DMS79 treated with DMSO at 0.1 percent for 48 hours (cell line): ENCODE results near the gene EPS15.

Experiments used
- DNase-seq: peaks from one replicate; lab custom pipeline; 2025; lab: John Stamatoyannopoulos, UW

The EPS15 gene

DNA sequence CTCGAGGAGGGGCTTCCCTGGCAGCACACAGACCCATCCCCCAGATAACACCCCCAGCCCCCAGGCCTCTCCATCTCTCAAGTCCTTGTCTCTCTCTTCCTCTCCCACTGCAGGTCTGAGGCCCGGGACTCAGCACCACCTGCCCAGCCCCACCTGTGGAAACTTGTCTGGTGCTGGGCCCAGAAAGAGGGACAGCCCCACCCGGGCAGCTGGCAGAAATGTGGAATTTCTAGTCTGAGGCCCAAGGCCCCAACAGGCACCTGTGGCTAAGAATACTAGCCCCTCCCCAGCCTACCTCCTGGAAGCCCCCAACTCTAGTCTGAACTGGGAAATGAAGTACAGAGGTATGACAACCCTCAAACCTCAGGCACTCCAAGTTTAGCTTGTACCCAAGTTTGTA lies 204.1 kb downstream of the EPS15 start:
- DNase-seq: no peak

DNA sequence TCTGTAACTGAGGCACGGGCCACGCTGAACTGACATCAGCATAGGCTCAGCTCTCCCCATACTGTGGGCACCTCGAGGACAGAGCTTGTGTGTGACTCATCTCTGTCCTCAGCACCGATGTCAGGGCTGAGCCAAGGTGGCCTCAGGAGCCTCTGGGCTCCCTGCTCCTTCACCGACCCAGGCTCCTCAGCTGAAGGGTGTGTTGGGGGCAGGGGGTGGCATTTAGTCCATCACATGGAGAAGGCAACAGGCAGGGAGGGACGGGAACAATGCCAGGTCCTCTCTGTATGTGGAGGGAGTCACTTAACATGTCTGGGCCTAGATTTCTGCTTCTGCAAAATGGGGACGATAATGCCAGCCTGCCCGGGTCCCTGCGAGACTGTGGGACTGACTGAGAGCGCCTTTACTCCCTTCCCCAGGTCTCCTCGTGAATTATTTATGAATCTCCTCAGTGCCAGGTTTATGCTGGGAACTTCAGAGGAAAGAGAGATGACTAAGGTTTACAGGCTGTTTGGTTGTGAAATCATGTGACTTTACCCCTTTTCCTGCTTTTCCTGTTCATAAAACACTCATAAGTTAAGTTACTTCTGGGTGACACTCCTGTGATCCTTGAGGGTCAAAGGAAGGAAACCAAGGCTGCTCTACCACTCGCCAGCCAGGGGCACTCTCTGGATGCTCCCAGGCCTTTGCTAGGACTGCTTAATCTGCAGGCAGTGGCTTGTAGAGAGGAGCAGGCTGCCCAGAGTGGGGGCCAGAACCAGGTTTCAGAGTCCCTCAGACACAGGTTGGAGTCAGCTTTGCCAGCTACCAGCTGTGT lies 204.9 kb downstream of the EPS15 start:
- no peak for DNase-seq

DNA sequence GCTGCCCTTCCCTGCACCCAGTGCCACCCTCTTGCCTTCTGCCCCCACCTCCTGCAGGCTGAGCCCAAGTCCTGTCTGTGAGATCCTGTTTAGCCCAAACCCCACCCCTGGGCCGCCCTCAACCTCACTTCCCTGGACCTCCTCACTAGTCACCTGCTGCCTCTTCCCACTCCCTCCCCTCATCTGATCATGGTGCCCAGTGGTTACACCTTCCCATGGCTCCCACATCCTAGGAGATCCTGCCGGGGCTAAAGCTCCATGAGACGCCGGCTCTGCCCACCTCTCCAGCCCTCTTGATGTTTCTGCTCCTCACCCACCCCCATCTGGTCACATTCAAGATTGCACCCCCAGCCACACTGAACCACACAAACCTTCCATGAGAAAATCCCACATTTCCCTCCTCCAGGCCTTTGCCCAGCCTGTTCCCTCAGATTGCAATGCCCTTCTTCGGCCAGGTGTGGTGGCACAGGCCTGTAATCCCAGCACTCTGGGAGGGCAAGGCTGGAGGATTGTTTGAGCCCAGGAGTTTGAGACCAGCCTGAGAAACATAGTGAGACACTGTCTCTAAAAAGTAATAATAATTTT lies 205.7 kb downstream of the EPS15 start:
- no peak for DNase-seq

DNA sequence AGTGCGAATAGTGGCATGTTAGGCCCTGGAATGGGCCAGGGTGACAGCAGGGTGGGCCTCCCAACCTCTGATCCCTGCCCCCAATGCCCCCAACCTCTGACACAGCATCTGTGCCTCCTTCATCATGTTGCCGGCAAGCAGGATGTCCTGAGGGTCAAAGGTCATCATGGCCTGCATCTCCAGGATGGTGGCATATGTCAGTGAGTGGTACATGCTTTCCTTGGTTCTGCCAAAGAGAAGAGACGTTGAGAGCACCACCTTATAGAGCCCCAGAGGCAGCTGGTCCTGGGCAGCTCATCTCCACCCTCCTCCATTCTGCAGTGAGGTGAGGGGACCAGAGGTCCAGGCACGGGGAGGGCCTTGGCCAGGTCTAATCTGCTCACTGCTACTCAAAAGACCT lies 206.3 kb downstream of the EPS15 start:
- DNase-seq: no peak

DNA sequence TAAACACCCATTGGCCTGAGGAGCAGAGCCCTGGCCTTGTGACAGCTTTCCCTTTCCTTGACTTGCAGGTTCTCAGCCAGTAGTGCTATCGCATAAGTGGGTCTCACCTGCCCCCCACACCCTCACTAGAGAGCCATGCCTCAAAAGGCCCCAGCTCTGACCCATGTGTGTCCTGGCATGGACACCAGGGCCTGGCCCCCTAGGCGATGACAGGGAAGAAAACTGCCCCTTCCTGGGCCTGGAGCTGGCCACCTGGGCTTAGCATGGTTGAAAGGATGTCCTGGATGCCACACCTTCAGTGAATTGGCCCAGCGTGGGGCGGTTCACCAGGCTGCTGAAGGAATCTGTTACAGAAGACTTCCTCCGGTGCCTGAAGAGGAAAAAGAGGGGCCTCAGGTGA lies 207.2 kb downstream of the EPS15 start:
- no peak for DNase-seq

DNA sequence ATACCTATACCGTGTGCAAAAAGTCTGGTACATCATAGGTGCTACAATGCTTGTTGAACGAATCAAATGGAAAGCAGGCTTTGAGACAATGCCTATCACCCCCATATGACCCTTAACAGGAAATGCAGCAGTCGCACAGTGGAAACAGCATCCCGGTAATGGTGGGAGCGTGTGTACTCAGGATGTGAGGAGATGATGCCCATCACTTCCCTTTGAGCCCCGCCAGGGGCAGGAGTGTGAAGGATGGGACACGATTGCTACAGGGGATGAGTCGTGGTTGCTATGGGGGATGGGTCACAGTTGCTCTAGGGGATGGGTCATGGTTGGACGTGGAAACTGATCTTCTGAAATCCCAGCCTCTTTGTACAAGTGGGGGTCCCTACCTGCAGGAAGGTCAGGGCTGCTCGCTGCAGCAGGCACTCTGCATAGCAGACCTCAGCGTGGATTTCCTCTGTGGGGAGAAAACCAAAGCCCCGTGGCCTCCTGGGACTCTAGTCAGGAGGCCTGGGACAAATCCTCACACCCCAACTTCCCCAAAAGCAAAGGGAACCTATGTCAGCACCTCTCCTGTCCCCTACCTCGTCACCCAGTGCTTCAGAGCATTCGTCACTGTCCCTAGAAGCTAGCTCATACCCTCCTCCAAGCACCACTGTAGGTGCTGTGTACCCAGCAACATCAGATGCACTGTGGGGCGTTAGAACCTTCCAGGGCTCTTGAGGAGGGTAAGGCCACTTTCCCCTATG lies 208.0 kb downstream of the EPS15 start:
- no peak for DNase-seq

DNA sequence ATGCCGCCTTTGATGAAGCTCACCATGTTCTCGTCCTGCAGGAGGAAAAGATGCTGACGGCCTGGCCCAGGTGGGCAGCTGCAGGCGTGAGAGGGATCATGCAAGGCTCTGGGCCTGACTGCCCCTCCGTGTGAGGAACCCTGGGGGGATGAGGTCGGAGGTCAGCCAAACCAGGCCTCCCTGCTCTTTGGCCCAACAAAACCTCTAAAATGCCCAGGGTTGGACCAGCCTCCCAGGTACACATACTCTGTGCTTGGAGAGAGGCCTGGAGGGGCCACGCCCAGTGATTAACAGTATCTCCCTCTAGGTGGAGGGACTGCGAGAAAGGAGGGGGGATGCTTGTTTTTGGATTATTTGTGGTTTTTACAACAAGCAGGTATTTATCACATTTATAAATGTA lies 209.8 kb downstream of the EPS15 start:
- no peak for DNase-seq

DNA sequence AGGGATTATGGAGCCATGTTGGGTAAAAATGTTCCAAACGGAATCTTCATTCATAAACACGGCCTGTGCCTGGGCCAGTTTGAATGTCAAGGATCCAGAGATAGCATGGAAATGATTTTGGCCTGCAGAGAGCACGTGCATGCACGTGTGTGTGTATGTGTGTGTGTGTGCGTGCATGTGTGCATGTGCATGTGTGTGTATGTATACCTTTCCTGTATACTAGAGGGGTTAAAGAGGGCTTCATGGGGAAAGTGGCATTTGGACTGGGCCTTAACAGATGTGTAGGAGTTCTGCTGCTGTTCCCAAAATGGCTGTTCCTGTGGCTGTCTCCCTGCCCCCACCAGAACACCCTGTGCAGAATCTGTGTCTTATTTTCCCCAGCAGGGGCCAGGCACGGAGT lies 210.4 kb downstream of the EPS15 start:
- DNase-seq: no peak

DNA sequence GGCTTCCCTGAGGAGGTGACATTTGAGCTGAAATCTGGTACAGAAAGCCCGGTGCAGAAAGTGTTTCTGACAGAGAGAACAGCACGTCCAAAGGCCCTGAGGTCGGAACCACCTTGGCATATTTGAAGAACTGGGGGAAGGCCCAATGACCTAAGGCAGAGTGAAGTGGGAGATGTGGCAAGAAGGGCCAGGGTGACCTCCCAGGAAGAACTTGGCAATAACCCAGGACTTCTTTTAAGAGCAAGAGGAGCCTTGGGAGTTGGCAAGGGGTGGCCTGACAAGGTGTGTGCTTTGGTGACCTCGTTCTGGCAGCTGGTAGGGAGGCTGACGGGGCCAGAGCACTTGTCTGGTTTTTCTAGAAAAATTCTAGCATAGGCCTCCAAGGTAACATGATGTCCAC lies 212.1 kb downstream of the EPS15 start:
- no peak for DNase-seq

DNA sequence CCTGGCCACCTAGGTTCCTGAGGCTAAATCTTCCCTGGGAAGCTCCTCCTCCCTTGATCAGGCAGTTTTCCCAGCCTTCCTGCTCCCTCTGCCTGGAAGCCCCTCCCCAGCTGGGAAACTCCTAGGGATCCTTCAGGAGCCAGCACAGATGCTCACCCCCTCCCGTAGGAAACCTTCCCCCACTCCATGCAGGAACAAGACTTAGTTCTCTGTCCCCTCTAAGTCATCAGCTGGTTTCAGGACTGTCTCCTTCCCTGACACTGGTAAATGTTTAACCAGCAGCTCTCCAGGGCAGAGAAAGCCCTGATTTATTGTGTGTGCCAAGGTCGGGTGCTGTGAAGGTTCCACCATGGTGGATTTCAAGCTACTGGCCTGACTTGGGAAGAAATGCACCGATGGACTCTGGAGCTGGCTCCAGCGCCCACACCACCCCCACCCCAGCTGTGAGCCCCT lies 213.7 kb downstream of the EPS15 start:
- DNase-seq: no peak

DNA sequence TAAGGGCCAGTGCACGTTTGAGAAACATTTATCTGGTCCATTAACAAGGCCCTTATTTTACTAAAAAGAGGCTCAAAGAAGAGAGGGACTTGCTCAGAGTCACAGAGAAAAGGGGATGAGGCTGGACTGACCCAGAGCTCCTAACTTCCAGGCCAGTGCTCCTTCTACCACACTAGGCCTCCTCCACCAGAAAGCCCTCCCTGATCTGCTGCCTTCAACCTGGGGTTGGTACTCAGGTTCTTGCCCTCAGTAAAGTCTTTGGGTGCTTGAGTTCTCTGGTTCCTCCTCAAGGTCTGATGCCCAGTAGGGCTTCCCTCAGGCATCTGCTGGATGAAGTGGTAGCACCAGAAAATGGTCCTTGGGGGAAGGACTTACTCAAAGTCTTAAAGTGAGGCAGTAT lies 214.7 kb downstream of the EPS15 start:
- DNase-seq: no peak
